ENCODE results near the gene MEIS2.
A peak's percentile ranks its signal among the peaks of the same experiment; 100 is the strongest.

Gene MEIS2

DNA sequence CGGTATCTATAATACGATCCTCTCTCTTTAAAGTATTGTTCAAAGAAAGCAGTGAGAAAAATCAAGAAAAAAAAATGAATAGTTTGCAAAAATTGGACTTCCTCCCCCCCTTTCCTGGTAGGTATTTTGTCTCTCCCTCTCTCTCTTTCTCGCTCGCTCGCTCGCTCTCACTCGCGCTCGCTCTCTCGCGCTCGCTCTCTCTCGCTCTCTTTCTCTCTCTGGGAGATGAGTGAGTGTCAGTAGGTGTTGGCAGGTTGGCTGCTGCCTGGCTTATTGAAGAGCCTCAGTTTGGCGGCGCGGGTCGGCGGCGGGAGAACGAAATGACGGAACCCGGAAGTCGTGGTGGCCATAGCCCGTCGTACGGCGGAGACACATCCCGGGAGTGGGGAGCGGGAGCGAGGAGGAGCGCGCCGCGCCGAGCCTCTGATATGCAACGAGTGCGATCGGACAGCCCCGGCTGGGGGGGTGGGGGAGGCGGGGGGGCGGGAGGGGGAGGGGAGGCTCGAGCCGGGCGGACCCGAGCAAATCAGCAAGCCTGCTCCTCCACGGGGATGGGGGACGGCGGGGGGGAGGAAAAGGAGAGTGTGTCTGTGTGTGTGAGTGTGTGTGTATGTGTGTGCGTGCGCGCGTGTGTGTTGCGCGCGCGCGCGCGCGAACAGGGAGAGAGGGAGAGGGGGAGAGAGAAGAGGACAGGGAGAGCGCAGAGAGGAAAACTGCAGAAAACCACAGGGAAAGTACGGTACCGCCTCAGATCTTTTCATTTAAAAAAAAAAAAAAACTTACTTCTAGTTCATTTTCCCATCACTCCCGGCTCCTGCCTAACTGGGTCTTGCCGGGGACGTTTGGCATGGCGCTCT is at the start of gene MEIS2:
Gene MEIS2, minus strand, starts transcription at position 441 of the 857 bp plus-strand sequence. CDS start 1,083 bp downstream, outside the sequence.
- peak; percentile 5 to 13 for DNase-seq

GRCh38 chr15:37149146-37149545 is 48.8 kb upstream of the MEIS2 start:
- no peak for DNase-seq

DNA sequence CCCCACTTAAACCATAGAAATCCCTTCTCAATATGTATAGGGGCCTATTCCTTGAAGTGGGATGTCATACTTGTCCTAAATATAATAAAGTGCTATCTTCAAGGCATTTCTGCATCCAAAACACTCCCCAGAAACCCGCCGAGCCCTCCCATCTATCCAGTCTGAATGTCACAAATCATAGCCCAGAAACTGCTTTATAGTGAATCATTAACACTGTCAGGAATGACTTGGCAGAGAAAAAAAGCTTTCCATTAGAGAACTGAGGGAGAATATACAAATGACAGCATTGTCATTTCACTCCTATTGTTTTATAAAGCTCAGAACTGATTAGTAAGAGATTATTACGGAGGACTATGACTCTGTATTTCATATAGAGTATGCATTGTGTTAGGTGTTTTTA is 48.4 kb upstream of the MEIS2 start:
- no peak for DNase-seq

GRCh38 chr15:37143351-37143750 is 43.0 kb upstream of the MEIS2 start:
- no peak for DNase-seq

DNA sequence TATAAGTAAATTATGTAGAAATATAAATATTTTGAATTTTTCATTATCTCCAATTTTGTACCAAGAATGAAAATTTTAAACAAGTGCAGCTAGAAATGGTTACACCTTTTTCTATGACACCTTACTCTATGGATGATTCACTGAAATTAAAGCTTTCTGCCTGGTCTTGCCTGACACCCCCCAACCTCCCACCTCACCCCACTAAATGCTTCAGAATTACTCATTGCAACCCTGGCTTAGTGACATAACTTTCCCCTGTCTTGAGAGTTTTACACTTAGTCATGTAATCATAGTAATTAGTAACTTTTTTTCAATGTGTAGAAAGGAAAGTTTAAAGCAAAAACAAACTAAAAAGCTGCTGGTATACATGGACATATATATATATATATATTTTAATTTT is 42.0 kb upstream of the MEIS2 start:
- no peak for DNase-seq

DNA sequence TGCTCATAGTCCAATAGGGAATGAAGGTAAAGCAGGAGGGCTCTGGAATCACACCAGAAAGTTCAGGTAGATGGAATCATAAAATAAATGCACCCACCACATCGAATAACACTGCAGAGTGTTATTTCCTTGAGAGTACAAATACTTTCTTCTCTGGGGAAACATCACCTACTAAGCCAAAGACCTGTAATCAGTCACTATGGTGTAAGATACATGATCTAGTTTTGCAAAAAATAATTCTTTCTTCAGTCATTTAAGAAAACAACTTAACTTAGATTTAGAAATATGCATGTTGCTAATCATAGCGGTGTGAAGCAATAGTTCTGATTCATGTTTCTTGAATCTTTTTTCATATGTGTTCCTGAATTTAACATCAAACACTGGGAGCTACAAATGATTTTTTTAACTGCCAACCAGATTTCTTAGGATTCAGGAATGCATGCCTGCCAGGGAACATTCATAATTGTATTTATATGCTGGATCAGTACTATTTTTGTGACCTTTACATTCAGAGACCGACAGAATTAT is 40.2 kb upstream of the MEIS2 start:
- no peak for DNase-seq

DNA sequence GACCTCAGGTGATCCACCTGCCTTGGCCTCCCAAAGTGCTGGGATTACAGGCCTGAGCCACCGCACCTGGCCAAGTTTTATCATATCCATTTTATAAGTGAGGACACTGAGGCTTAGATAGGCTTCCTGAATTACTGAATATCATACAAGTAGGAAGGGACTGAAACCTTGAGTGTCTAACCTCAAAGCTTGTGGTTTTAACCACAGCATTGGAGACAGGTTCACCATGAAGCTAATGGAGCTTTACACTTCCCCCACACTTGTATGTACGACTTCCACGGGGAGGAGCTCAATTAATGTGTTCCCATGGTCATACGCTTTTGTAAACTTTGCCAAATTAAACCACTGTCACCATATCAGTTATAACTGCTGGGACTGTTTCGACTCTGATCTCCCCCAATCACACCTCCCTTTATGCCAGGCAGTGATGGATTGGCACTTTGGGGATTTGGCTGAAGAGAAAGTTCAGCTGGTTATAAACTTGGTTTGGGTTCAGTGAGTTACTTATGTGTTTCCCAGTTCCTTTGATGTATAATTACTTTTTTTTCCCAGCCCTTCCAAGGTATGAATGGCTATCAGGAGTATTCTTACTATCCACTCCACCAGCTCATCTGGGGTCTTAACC is 38.4 kb upstream of the MEIS2 start:
- DNase-seq, result no peak

GRCh38 chr15:37137221-37137620 is 36.9 kb upstream of the MEIS2 start:
- no peak for DNase-seq

GRCh38 chr15:37136666-37137065 is 36.3 kb upstream of the MEIS2 start:
- no peak for DNase-seq

DNA sequence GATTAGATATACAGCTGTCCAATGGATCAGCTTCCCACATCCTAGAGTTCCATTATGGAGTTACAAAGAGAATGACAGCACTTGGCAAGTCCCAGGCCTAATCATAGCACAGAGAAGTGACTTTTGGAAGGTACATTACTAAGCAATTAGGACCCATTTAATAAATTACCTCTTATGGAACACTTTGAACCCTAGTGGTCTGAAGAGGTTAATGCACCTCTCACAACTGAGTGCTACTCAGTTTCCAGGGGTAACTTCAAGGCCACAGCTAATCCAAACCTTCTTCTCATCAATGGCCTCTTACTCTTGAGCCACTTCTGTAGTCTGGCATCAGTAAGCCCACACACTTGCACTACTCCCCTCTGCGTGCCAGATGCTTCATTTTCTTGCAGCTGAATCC is 34.9 kb upstream of the MEIS2 start:
- DNase-seq, result no peak

DNA sequence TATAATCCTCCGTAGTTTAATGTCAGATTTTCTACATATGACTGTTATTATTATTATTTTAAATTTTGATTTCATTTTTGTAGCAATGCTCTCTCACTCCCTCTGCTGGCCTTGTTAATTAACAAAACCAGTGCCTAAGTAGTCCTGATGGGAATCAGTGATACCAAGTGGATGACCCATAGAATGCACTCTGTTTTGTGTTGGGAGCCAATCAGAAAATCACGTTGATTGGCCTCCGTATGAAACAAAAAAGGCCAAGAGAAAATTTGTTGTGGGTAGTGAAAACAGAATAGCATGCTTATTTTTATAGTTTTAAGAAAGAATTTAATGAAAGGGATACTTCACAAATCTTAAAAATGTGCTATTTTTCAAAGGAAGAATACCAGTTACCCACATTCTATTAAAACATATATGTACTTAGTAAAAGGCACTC is 34.4 kb upstream of the MEIS2 start:
- DNase-seq, result no peak

DNA sequence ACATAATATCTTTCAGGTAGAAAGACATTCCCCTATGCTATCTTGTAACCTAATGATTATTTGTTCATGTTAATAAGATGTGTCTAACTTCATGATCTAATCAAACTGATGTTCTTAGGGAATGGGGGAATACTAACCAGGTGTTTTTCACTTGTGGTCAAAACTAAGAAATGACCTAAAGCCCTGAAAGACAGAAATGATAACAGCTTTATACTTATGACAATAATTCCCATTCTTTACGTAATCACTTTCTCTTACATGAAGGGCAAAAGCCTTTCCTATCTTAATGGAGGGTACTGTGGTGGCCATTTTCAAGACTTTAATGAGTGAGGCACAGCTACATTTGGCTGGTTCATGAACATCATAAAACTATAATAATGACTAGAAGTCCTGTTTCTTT is 33.9 kb upstream of the MEIS2 start:
- DNase-seq, result no peak

DNA sequence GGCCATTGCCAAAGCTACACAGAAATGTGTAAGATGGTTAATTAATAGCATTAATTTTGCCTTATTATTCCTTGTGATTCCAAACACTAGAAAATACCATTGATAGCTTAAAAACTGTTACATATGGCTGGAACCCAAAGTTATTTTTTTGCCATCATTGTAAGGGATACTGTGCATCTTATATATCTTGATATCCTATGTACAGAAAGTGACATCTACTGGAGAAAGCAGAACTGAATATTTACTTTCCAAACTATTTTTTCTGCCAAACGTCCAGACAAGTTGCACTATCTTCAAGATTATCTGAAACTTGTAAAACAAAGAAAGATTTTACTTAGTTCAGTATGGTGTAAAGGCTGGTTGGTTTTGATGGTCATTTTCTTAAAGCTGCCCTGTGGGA is 33.3 kb upstream of the MEIS2 start:
- no peak for DNase-seq

- no peak for DNase-seq
These were observed 32.6 kb upstream of the MEIS2 start for GRCh38 chr15:37132826-37133417.

DNA sequence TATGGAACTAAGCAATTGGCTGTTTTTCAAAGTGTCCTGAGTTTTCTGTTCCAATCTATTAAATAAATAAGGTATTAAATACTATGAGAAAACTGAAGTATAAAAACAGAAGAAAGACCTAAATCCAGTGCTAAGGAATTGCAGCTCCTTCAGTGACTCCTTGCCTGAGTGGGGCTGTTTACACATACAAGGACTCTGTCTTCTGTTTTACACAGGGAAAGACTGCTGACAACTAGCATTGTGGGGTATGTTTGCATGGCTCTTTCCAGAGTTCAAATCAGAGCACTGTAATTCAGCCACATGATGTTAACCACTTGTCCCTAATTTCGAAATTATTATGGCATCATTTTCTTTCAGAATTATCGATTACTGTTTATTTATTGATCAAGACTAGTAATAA is 31.3 kb upstream of the MEIS2 start:
- DNase-seq, result no peak

- DNase-seq, result no peak
These were observed 30.0 kb upstream of the MEIS2 start for GRCh38 chr15:37130356-37130755.

- no peak for DNase-seq
These were observed 24.8 kb upstream of the MEIS2 start for GRCh38 chr15:37125143-37125542.

- no peak for DNase-seq
These were observed 24.0 kb upstream of the MEIS2 start for GRCh38 chr15:37124331-37124730.

DNA sequence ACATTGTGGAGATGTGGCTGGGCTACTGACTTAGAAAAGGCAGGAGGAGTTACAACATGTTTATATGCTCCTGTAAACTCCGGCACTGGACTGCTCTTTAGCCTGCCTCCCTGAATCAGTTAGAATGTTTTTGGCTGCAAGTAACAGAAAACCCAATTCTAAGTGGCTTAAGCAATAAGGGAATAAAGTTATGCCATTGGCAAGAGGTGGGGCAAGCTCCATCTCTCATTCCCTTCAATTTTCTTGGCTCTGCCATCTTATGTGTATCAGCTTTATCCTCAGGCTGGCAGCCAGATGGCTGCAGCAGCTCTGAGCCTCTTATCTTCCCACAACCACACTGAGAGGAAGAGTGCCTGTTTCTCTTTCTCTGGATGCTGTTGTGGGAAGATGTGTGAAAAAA is 22.4 kb upstream of the MEIS2 start:
- DNase-seq, result no peak

- no peak for DNase-seq
These were observed 21.1 kb upstream of the MEIS2 start for GRCh38 chr15:37121492-37121891.

DNA sequence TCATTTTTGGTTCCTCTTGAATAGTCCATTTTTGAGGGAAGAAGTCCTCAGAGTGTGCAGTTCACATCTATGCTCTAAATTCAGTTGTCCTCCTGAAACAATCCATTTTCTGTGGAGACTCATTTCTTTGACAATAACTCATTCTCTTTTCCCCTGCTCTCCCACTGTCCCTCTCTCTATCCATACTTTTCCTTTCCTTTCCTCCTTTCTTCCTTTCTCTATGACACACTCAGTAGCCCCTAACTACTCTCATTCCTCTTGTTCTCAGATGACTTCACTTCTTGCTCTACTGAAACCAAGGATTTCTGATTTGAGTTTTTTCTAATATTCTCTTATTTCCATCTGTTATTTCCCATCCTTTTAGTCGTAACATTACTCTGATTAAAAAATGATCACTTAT is 16.7 kb upstream of the MEIS2 start:
- no peak for DNase-seq

DNA sequence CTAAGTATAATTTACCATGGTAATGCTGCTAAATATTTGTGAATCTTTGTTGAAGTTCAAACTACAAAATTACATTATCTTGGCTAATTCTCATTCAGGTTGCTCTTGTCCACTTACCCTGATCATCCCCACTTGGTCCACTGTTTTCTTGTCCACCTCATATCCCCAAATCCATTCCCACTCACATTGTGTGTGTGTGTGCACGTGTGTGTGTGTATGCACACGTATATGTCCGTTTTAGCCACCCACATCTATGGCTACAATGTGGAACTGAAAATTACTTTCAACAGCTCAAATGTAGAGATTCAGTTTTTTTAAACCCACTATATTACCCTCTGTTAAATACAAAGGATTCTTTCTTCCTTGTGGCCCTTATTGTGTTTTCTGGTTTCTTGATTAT is 15.2 kb upstream of the MEIS2 start:
- no peak for DNase-seq

DNA sequence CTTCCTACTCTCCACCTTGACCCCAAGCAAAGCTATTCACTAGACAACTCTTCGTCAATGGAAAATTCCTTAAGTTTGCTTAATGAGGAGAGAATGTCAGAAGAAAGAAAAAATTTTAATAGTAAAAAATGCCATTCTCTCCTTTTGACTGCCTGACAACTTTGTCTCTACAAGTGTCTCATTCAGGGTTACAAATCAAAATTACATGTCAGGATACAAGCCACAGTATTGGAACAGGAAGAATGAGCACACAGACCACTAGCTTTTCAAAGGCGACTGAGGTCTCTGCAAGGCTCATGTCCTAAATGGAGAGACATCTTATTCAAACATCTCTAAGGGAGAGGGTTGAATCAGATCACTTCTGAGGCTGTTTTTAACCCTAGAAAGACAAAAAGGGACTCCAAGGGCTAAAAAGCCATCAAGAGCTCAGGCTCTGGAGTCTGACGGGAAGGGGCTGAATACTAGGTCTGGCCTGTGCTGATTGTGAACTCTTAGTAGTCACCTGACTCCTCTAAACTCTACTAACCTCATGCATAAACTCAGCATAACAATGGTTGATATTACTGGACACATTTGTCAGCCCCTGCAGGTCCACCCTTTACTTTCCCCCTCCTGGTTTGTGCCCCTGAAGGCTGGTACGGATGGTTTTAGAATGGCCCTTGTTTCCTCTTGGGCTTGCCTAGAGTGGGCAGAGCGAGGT is 12.8 kb upstream of the MEIS2 start:
- DNase-seq, result no peak
